Measurements from ENCODE around the gene ERICH2. TPM values are rescaled to one million over a fixed set of nuclear protein-coding genes. Genes with fewer than 3 reads are reported as not detected.

The ERICH2 gene
- total RNA-seq, 4 donors from 2014 or later, result not detected

GRCh38 chr2:170815746-170816503 lies 45.7 kb downstream of the ERICH2 start:
- H3K4me3 ChIP-seq, result peak overlapping the region; percentile 9 to 52 (median 43)
- H3K4me1 ChIP-seq, result peaks cover 9 to 52% (median 29%) of the 10 kb centered on the region in 4 donors
- no peaks in the 10 kb centered on the region for H3K9me3 ChIP-seq
- peak; percentile 22 to 71 (median 63) for DNase-seq
- H3K36me3 ChIP-seq, result no peaks in the 10 kb centered on the region
- TF ChIP-seq, protein P1, sequence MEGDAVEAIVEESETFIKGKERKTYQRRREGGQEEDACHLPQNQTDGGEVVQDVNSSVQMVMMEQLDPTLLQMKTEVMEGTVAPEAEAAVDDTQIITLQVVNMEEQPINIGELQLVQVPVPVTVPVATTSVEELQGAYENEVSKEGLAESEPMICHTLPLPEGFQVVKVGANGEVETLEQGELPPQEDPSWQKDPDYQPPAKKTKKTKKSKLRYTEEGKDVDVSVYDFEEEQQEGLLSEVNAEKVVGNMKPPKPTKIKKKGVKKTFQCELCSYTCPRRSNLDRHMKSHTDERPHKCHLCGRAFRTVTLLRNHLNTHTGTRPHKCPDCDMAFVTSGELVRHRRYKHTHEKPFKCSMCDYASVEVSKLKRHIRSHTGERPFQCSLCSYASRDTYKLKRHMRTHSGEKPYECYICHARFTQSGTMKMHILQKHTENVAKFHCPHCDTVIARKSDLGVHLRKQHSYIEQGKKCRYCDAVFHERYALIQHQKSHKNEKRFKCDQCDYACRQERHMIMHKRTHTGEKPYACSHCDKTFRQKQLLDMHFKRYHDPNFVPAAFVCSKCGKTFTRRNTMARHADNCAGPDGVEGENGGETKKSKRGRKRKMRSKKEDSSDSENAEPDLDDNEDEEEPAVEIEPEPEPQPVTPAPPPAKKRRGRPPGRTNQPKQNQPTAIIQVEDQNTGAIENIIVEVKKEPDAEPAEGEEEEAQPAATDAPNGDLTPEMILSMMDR (IDR thresholded peaks at IDR 0.05), result peak in 5 of 6 experiments; percentile 17 to 81 (median 64)
- no peak for TF ChIP-seq POLR2A (IDR thresholded peaks at IDR 0.05)
- peaks cover 3 to 78% of the 10 kb centered on the region in 2 donors for H3K27me3 ChIP-seq
- no peak overlapping the region for H3K27ac ChIP-seq

DNA sequence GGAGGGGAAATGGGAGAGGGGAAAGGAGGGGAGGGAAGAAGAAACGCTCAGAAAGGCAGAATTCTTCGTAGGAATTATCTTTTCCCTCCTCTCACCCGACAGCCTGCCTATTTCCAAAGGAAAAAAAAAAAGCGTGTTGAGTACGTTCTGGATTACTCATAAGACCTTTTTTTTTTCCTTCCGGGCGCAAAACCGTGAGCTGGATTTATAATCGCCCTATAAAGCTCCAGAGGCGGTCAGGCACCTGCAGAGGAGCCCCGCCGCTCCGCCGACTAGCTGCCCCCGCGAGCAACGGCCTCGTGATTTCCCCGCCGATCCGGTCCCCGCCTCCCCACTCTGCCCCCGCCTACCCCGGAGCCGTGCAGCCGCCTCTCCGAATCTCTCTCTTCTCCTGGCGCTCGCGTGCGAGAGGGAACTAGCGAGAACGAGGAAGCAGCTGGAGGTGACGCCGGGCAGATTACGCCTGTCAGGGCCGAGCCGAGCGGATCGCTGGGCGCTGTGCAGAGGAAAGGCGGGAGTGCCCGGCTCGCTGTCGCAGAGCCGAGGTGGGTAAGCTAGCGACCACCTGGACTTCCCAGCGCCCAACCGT lies 46.4 kb downstream of the ERICH2 start, which contains the start of gene GAD1:
Gene GAD1, plus strand, starts transcription at position 384 of the 589 bp plus-strand sequence. CDS start 1,705 bp downstream, outside the sequence.
- H3K4me3 ChIP-seq, result peak within 1 kb of the TSS; percentile 9 to 52 (median 43)
- TF ChIP-seq, protein P1 (IDR thresholded peaks at IDR 0.05), result no peak
- no peak for TF ChIP-seq POLR2A (IDR thresholded peaks at IDR 0.05)
- peaks cover 3 to 85% of the 10 kb centered on the region in 2 donors for H3K27me3 ChIP-seq
- no peaks in the 10 kb centered on the region for H3K36me3 ChIP-seq
- no peak within 1 kb of the TSS for H3K27ac ChIP-seq
- H3K4me1 ChIP-seq, result peaks cover 10 to 59% (median 30%) of the 10 kb centered on the region in 4 donors
- DNase-seq, result peak; percentile 28 to 78 (median 72)
- no peaks in the 10 kb centered on the region for H3K9me3 ChIP-seq

GRCh38 chr2:170817093-170818035 lies 47.2 kb downstream of the ERICH2 start:
- Histone ChIP-seq H3K27me3 (peaks cover 3 to 91% of the 10 kb centered on the region in 2 donors), H3K4me3 (peak overlapping the region; percentile 9 to 52 (median 43)), H3K36me3 (no peaks in the 10 kb centered on the region), H3K4me1 (peaks cover 13 to 67% (median 32%) of the 10 kb centered on the region in 4 donors), H3K27ac (no peak overlapping the region), H3K9me3 (peaks cover 0 to 4% (median 0%) of the 10 kb centered on the region in 4 donors)
- TF ChIP-seq, protein P1 (IDR thresholded peaks at IDR 0.05), result no peak
- TF ChIP-seq POLR2A (IDR thresholded peaks at IDR 0.05), result no peak
- no peak for DNase-seq

- Histone ChIP-seq H3K27ac (no peak overlapping the region), H3K4me3 (peak overlapping the region in 2 of 4 donors; percentile 48 to 52), H3K36me3 (no peaks in the 10 kb centered on the region), H3K27me3 (peaks cover 3 to 96% of the 10 kb centered on the region in 2 donors), H3K9me3 (peaks cover 0 to 6% (median 0%) of the 10 kb centered on the region in 4 donors), H3K4me1 (peaks cover 13 to 75% (median 36%) of the 10 kb centered on the region in 4 donors)
- no peak for TF ChIP-seq POLR2A (IDR thresholded peaks at IDR 0.05)
- TF ChIP-seq, protein P1 (IDR thresholded peaks at IDR 0.05), result no peak
- DNase-seq, result no peak
Observed at GRCh38 chr2:170818036-170818751, 48.0 kb downstream of the ERICH2 start.

All from Peyer's patch (tissue), 4 donors.